ENCODE data around the gene ARMC8.
A peak's percentile ranks its signal among the peaks of the same experiment; 100 is the strongest.

ARMC8 gene

GRCh38 chr3:138256022-138256421 lies 68.9 kb downstream of the ARMC8 start:
- no peak for DNase-seq

- no peak for DNase-seq
Measured at GRCh38 chr3:138257986-138258385, 70.9 kb downstream of the ARMC8 start.

GRCh38 chr3:138259126-138259525 lies 72.0 kb downstream of the ARMC8 start:
- DNase-seq, result no peak

GRCh38 chr3:138260611-138261010 lies 73.5 kb downstream of the ARMC8 start:
- DNase-seq, result peak; percentile 11

GRCh38 chr3:138263104-138263503 lies 76.0 kb downstream of the ARMC8 start:
- no peak for DNase-seq

GRCh38 chr3:138265745-138266144 lies 78.6 kb downstream of the ARMC8 start:
- DNase-seq, result peak; percentile 2

DNA sequence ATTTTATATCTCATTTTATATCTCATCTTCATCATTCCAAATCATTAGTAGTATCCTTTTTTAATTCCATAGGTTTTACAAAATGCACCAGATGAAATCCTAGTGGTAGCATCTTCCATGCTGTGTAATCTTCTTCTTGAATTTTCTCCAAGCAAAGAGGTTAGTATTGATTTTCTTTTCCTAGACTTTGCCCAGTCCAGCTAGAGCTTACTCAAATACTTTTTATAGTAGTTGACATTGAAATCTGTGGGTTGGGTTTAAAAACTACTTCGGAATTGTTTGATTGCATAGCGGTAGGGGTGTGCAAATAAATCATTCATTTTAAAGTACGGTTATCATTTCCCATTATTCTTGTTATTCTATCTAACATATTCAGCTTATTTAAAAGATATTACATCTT lies 80.0 kb downstream of the ARMC8 start:
- DNase-seq, result no peak

DNA sequence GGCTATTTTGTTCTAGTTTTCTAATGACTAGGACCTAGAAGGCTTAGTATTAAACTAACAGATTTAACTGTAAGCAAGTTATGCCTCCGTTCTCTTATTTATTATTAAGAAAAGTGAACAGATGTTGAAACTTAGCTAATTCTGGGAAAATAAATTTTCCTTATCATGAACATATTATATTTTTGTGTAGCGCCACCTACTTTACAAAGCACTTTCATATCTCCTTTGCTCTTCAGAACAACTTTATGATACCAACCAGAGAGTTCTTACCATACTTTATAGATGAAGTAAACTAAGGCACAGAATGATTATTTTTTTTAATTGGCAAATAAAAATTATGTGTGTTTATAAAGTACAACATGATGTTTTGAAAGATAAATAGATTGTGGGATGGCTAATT lies 83.1 kb downstream of the ARMC8 start:
- no peak for DNase-seq

GRCh38 chr3:138271189-138271794 lies 84.2 kb downstream of the ARMC8 start:
- DNase-seq, result no peak

GRCh38 chr3:138281561-138281960 lies 94.5 kb downstream of the ARMC8 start:
- DNase-seq, result no peak

GRCh38 chr3:138282836-138283235 lies 95.7 kb downstream of the ARMC8 start:
- no peak for DNase-seq

DNA sequence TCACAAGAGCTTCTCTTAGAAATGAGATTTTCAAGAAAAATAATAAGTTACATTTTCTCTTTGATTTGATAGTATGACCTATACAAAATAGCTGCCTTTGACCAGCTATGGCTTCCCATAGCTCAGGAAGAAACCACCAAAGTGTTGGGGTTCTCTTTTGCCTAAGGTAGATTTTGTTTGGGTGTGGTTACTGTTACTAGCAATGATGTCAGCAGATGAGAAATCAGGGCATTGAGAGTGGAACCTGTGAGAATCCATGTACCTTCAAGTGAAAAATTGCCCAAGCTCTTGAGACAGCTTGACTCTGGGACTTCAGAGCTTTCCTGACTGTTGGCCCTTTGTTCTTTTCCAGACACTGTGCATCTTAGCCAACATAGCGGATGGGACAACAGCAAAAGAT lies 97.0 kb downstream of the ARMC8 start:
- no peak for DNase-seq

GRCh38 chr3:138284957-138285477 lies 97.9 kb downstream of the ARMC8 start:
- no peak for DNase-seq

GRCh38 chr3:138289260-138289659 lies 102.2 kb downstream of the ARMC8 start:
- DNase-seq, result no peak

- no peak for DNase-seq
Measured at GRCh38 chr3:138289701-138290100, 102.6 kb downstream of the ARMC8 start.

- DNase-seq, result no peak
Measured at GRCh38 chr3:138296639-138297038, 109.5 kb downstream of the ARMC8 start.

- DNase-seq, result no peak
Measured at GRCh38 chr3:138297059-138297607, 110.0 kb downstream of the ARMC8 start.

GRCh38 chr3:138297876-138298275 lies 110.8 kb downstream of the ARMC8 start:
- no peak for DNase-seq

DNA sequence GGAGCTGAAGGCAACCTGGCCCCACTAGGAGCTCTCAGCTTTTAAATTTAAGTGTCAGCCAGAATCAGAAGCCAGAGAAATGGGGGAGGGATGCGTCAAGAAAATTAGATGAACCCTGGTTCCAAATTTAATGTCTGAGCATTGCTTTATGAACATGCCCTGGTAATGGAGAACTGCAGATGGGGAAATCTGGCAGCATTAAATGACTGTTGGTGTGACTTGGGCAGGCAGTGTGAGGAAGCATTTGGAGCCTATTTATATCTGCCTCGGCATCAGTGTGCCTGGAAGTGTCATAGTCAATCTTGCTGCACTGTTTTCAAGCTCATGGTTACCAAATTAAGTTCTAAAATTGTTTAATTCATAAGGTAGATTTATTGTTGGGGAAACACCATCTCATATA lies 113.5 kb downstream of the ARMC8 start:
- DNase-seq, result no peak

DNA sequence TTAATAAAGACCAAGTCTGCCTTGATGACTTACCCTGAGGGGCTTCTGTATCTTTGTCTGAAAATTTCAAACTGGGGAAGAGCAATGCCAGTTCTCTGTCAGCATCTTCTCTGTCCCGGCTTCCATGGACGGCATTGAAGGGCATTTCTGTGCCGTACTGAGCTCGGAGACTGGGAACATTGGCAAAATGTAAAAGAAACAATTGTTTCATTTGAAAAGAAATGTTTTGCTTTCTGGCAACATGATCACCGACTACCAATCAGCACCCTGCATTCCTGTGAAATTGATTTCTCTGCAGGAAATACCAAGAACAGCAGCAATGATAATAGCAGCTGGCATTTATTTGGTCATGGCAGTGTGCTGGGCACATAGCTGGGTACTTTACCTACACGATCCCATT lies 116.4 kb downstream of the ARMC8 start:
- no peak for DNase-seq

DNA sequence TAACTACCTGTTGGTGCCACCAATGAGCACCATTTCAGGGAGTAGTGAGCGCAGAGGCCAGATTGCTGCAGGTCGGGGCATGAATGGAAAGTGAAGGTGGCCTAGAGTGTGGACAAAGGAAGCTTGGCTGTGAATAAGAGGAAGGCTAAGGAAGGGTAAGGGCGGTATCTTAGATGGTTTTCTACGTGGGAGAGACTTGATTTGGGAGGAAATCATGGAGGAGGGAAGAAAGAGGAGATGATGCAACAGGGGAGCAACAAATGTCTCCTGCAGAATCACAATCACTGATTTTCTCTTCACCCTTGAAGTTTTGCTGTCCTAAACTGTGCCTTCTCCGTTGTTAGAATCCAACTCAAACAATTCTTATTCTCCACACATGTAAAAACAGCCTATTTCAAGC lies 120.8 kb downstream of the ARMC8 start:
- DNase-seq, result no peak

DNA sequence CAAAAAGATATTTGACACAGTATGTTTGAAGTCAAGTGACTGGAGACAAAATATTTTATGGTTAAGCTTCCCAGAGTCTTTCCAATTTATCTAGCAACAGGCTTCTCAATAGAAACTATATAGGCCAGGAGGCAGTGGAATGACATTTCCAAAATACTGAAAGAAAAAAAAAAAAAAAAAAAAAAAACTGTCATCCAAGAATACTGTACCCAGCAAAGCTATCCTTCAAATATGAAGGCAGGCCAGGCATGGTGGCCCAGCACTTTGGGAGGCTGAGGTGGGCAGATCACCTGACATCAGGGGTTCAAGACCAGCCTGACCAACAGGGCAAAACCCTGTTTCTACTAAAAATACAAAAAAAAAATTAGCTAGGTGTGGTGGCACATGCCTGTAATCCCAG lies 121.7 kb downstream of the ARMC8 start:
- DNase-seq, result no peak

GRCh38 chr3:138310494-138310893 lies 123.4 kb downstream of the ARMC8 start:
- no peak for DNase-seq

DNA sequence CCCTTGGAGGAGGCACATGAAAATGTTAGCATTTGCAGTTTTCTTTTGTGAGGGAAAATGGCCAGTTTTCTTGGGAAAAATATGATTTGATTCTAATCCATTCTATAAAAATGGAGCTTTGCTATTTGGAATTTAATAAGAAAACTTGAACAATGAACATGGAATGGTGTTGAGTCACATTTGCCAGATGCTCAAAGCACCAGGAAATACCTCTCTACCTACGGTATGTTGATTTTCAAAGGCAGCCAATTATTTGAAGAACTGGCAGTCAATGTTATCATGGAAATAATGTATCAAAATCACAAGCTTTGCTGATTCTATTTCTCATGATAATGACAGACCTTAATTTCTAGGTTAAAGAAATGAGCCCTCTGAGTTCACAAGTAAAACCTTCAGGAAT lies 127.7 kb downstream of the ARMC8 start:
- DNase-seq, result peak; percentile 21

GRCh38 chr3:138317687-138318086 lies 130.6 kb downstream of the ARMC8 start:
- DNase-seq, result no peak

Data from NCI-H226 (cell line).